ENCODE measurements around the gene NHERF1. TPM values are rescaled to one million over a fixed set of nuclear protein-coding genes. Genes with fewer than 3 reads are reported as not detected.

NHERF1 gene
- total and polyA plus RNA-seq, 2 of the 13 experiments (the other 11 are each of a cell fraction or from before 2014, with no cell fraction given): 169 to 269 TPM

DNA sequence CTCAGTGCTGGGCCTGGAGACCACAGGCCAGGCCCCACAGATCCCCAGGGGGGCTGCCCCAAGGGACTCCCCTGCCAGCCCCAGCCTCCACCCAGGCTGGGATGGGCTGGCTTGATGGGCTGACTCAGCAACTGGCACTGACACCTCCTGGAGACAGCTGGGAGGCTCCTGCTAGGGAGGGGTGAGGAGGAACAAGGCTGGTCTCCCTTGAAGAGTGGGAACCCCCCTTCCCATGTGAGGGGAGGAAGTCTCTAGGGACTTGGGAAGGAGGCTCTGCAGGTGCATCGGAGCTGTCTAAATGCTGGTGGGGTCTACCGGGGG is 10.4 kb downstream of the NHERF1 start (continued):
- no peak for TF ChIP-seq ZNF644 (CRISPR knock-in tag; IDR thresholded peaks at IDR 0.05; ENCODE audit: low read depth)
- TF ChIP-seq, protein P1, sequence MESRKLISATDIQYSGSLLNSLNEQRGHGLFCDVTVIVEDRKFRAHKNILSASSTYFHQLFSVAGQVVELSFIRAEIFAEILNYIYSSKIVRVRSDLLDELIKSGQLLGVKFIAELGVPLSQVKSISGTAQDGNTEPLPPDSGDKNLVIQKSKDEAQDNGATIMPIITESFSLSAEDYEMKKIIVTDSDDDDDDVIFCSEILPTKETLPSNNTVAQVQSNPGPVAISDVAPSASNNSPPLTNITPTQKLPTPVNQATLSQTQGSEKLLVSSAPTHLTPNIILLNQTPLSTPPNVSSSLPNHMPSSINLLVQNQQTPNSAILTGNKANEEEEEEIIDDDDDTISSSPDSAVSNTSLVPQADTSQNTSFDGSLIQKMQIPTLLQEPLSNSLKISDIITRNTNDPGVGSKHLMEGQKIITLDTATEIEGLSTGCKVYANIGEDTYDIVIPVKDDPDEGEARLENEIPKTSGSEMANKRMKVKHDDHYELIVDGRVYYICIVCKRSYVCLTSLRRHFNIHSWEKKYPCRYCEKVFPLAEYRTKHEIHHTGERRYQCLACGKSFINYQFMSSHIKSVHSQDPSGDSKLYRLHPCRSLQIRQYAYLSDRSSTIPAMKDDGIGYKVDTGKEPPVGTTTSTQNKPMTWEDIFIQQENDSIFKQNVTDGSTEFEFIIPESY (CRISPR knock-in tag; IDR thresholded peaks at IDR 0.05): no peak
- TF ChIP-seq ZNF761 (CRISPR knock-in tag; conservative IDR thresholded peaks at IDR 0.05): no peak
- peak; percentile 38; the same call in 1 of the 2 replicates for TF ChIP-seq TFAP4 (IDR thresholded peaks at IDR 0.05; ENCODE audit: borderline replicate concordance, low read depth)

DNA sequence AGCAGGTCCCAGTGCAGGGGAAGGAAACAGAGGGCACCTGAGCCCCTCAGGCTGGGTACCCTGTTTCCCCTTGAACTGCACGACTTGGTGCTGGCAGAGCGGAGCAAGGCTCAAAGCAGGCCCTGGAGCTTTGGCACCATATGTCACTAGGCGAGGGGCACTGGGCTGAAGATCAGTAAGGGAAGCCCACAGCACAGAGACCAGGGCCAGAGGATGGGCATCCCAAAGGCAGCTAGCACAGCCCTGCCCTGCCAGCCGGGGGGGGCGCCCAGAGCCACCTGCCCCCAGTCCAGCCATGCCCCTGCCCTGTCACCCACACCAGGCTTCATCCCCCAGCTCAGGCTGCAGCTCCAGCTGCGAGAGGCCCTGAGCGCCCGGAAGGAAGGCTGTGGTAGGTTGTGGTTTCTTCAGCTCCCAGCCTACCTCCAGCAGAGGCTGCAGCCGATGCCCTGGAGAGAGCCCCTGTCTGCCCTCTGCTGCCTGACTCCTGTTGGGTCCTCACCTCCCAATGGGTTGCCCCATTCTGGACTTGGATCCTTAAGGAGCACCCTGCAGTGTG is 10.9 kb downstream of the NHERF1 start:
- peak; percentile 4 for ATAC-seq
- no peak for DNase-seq (ENCODE audit: low spot score)
- Histone ChIP-seq H3K4me2 (ENCODE audit: low read depth, low read length) (peak overlapping the region; percentile 92), H3K36me3 (replicated peaks in 1 of 2; ENCODE audit: control insufficient read depth in 1 of 2, insufficient read depth in 2 of 2, low read length in 2 of 2) (peaks cover 30 to 42% of the 10 kb centered on the region in 2 experiments), H3K4me3 (replicated peaks in 1 of 3; ENCODE audit: insufficient read depth in 1 of 3, low read depth in 2 of 3, low read length in 3 of 3) (peak overlapping the region in 1 of 3 experiments; percentile 19; a peak in 1 of 6 replicates), H3K79me2 (ENCODE audit: insufficient read depth, low read length) (peaks cover 95% of the 10 kb centered on the region), H4K20me1 (ENCODE audit: insufficient read depth, low read length) (peaks cover 82% of the 10 kb centered on the region), H3K9ac (ENCODE audit: insufficient read depth, low read depth, low read length) (no peak overlapping the region), H2AFZ (ENCODE audit: low read length) (no peak overlapping the region), H3K4me1 (ENCODE audit: insufficient read depth, low read length) (peaks cover 99% of the 10 kb centered on the region), H3K27me3 (ENCODE audit: control insufficient read depth in 1 of 2, insufficient read depth in 2 of 2, low read length in 2 of 2) (no peaks in the 10 kb centered on the region), H3K27ac (ENCODE audit: extremely low read length, insufficient read depth, low read length) (peak overlapping the region; percentile 64), H3K9me3 (ENCODE audit: low read length) (no peaks in the 10 kb centered on the region)
- POLR2A ChIA-PET: interaction anchor here (0.6 to 29.3 kb wide), 4 partner anchors 5 to 553 kb away, joined by 4 to 1459 read pairs (median 764); partner anchors contain the start of genes NAT9, NHERF1 and RAB37
- 96% methylated on average over 8 of the region's 9 CpGs for WGBS (ENCODE audit: low lambda C conversion rate)
- FAIRE-seq: no peak
- CTCF ChIA-PET (ENCODE audit: low intra/inter-chr PET ratio, low total read pairs): no interaction called here
- intact Hi-C loops (cut with micrococcal nuclease; ENCODE audit: unreplicated experiment) (no loop called here), in situ Hi-C loops (cut with HindIII; ENCODE audit: extremely low pct_ligation_motif_present, low pct_unique_long_range_greater_than_20kb) (loop anchor here (10.0 kb wide), 1 partner anchor 325 kb away; the partner anchor contains the start of gene GPRC5C)
- BruUV-seq (replicated peaks): no TSS peak
- TF ChIP-seq FIP1L1 (IDR thresholded peaks at IDR 0.05; ENCODE audit: borderline replicate concordance, insufficient read depth, low read depth, low read length) (no peak), SMAD3 (CRISPR knock-in tag; IDR thresholded peaks at IDR 0.05) (no peak), ZNF251 (CRISPR knock-in tag; IDR thresholded peaks at IDR 0.05) (no peak), ZSCAN25 (CRISPR knock-in tag; IDR thresholded peaks at IDR 0.05) (no peak), ZNF841 (CRISPR knock-in tag; IDR thresholded peaks at IDR 0.05; ENCODE audit: borderline replicate concordance) (no peak), TCF7 (IDR thresholded peaks at IDR 0.05; ENCODE audit: low read depth) (no peak), ZNF326 (CRISPR knock-in tag; IDR thresholded peaks at IDR 0.05; ENCODE audit: borderline replicate concordance) (no peak), SNRNP70 (IDR thresholded peaks at IDR 0.05; ENCODE audit: low read depth, low read length) (no peak), ZNF777 (CRISPR knock-in tag; IDR thresholded peaks at IDR 0.05) (no peak), ZNF24 (IDR thresholded peaks at IDR 0.05) (no peak), KLF6 (CRISPR knock-in tag; IDR thresholded peaks at IDR 0.05) (no peak)
- TF ChIP-seq, protein P2, sequence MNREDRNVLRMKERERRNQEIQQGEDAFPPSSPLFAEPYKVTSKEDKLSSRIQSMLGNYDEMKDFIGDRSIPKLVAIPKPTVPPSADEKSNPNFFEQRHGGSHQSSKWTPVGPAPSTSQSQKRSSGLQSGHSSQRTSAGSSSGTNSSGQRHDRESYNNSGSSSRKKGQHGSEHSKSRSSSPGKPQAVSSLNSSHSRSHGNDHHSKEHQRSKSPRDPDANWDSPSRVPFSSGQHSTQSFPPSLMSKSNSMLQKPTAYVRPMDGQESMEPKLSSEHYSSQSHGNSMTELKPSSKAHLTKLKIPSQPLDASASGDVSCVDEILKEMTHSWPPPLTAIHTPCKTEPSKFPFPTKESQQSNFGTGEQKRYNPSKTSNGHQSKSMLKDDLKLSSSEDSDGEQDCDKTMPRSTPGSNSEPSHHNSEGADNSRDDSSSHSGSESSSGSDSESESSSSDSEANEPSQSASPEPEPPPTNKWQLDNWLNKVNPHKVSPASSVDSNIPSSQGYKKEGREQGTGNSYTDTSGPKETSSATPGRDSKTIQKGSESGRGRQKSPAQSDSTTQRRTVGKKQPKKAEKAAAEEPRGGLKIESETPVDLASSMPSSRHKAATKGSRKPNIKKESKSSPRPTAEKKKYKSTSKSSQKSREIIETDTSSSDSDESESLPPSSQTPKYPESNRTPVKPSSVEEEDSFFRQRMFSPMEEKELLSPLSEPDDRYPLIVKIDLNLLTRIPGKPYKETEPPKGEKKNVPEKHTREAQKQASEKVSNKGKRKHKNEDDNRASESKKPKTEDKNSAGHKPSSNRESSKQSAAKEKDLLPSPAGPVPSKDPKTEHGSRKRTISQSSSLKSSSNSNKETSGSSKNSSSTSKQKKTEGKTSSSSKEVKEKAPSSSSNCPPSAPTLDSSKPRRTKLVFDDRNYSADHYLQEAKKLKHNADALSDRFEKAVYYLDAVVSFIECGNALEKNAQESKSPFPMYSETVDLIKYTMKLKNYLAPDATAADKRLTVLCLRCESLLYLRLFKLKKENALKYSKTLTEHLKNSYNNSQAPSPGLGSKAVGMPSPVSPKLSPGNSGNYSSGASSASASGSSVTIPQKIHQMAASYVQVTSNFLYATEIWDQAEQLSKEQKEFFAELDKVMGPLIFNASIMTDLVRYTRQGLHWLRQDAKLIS (CRISPR knock-in tag; IDR thresholded peaks at IDR 0.05): no peak
